ENCODE data around the gene UGT1A6. TPM values are rescaled to one million over a fixed set of nuclear protein-coding genes. Genes with fewer than 3 reads are reported as not detected.
A peak's percentile ranks its signal among the peaks of the same experiment; 100 is the strongest.
"Not testable (repeated sequence)": the region's sequence is repeated elsewhere in the genome, so short reads cannot be mapped to it uniquely, and the experiment has no call there.

UGT1A6 gene
- total RNA-seq, 1 experiment from 2014 or later, result 2.2 TPM

- H3K27me3 ChIP-seq (ENCODE audit: low read length), result no peaks in the 10 kb centered on the region
- POLR2A ChIA-PET (ENCODE audit: unreplicated experiment), result no interaction called here
- no peak overlapping the region for H3K9ac ChIP-seq (ENCODE audit: low read length)
- H3K4me2 ChIP-seq (ENCODE audit: low read length), result no peak overlapping the region
- no peaks in the 10 kb centered on the region for H3K36me3 ChIP-seq (ENCODE audit: low read depth, low read length)
- no peaks in the 10 kb centered on the region for H3K9me2 ChIP-seq (replicated peaks; ENCODE audit: low read length)
- no peaks in the 10 kb centered on the region for H3K79me2 ChIP-seq (ENCODE audit: low read length)
- ATAC-seq, result no peak
- no peaks in the 10 kb centered on the region for H3F3A ChIP-seq (ENCODE audit: low read length, unreplicated experiment)
- DNase-seq, result no peak
- no TSS peak for BruUV-seq (replicated peaks)
- no peak overlapping the region for H2AFZ ChIP-seq (ENCODE audit: low read length)
- no peak overlapping the region for H3K4me3 ChIP-seq (ENCODE audit: low read length)
- H3K9me3 ChIP-seq (ENCODE audit: low read length), result no peaks in the 10 kb centered on the region
- peaks cover 10% of the 10 kb centered on the region for H3K4me1 ChIP-seq (ENCODE audit: insufficient read depth, low read length)
- intact Hi-C loops (cut with micrococcal nuclease), result no loop called here
- no peaks in the 10 kb centered on the region for H4K20me1 ChIP-seq (ENCODE audit: low read length)
- CTCF ChIA-PET, result no interaction called here
- no peak overlapping the region for H3K27ac ChIP-seq (ENCODE audit: low read length)
- no peak for TF ChIP-seq EZH2 (IDR thresholded peaks at IDR 0.05; ENCODE audit: low read length, unreplicated experiment)
- no peak for TF ChIP-seq CTCF (conservative IDR thresholded peaks at IDR 0.05; ENCODE audit: low read depth, low read length)
- TF ChIP-seq EZH2phosphoT487 (IDR thresholded peaks at IDR 0.05; ENCODE audit: borderline replicate concordance, low read length), result no peak
Measured at GRCh38 chr2:233698740-233699139, 6.0 kb downstream of the UGT1A6 start.

- H3K79me2 ChIP-seq (ENCODE audit: low read length), result no peaks in the 10 kb centered on the region
- peaks cover 10% of the 10 kb centered on the region for H3K4me1 ChIP-seq (ENCODE audit: insufficient read depth, low read length)
- H3F3A ChIP-seq (ENCODE audit: low read length, unreplicated experiment), result no peaks in the 10 kb centered on the region
- ChIA-PET CTCF (no interaction called here), POLR2A (ENCODE audit: unreplicated experiment) (no interaction called here)
- intact Hi-C loops (cut with micrococcal nuclease), result no loop called here
- H3K27ac ChIP-seq (ENCODE audit: low read length), result peak overlapping the region; percentile 91
- BruUV-seq (replicated peaks), result TSS peak; percentile 46
- ATAC-seq (no peak), DNase-seq (no peak)
- no peaks in the 10 kb centered on the region for H3K36me3 ChIP-seq (ENCODE audit: low read depth, low read length)
- TF ChIP-seq CTCF (conservative IDR thresholded peaks at IDR 0.05; ENCODE audit: low read depth, low read length) (no peak), EZH2phosphoT487 (IDR thresholded peaks at IDR 0.05; ENCODE audit: borderline replicate concordance, low read length) (no peak), EZH2 (IDR thresholded peaks at IDR 0.05; ENCODE audit: low read length, unreplicated experiment) (no peak)
- H4K20me1 ChIP-seq (ENCODE audit: low read length), result no peaks in the 10 kb centered on the region
- no peaks in the 10 kb centered on the region for H3K27me3 ChIP-seq (ENCODE audit: low read length)
- H2AFZ ChIP-seq (ENCODE audit: low read length), result peak overlapping the region; percentile 64
- H3K9me2 ChIP-seq (replicated peaks; ENCODE audit: low read length), result no peaks in the 10 kb centered on the region
- no peaks in the 10 kb centered on the region for H3K9me3 ChIP-seq (ENCODE audit: low read length)
- peak overlapping the region; percentile 55 for H3K9ac ChIP-seq (ENCODE audit: low read length)
- H3K4me3 ChIP-seq (ENCODE audit: low read length), result no peak overlapping the region
- no peak overlapping the region for H3K4me2 ChIP-seq (ENCODE audit: low read length)
Measured at GRCh38 chr2:233699424-233700027, 6.8 kb downstream of the UGT1A6 start.

- H3K9me3 ChIP-seq (ENCODE audit: low read length), result no peaks in the 10 kb centered on the region
- H3K36me3 ChIP-seq (ENCODE audit: low read depth, low read length), result no peaks in the 10 kb centered on the region
- DNase-seq (peak; percentile 81), ATAC-seq (peak; percentile 75)
- H3K27ac ChIP-seq (ENCODE audit: low read length), result peak overlapping the region; percentile 91
- POLR2A ChIA-PET (ENCODE audit: unreplicated experiment), result no interaction called here
- CTCF ChIA-PET, result no interaction called here
- H3F3A ChIP-seq (ENCODE audit: low read length, unreplicated experiment), result no peaks in the 10 kb centered on the region
- no peaks in the 10 kb centered on the region for H3K9me2 ChIP-seq (replicated peaks; ENCODE audit: low read length)
- H3K4me3 ChIP-seq (ENCODE audit: low read length), result no peak overlapping the region
- H4K20me1 ChIP-seq (ENCODE audit: low read length), result no peaks in the 10 kb centered on the region
- intact Hi-C loops (cut with micrococcal nuclease), result no loop called here
- H2AFZ ChIP-seq (ENCODE audit: low read length), result peak overlapping the region; percentile 64
- H3K4me1 ChIP-seq (ENCODE audit: insufficient read depth, low read length), result peaks cover 10% of the 10 kb centered on the region
- H3K4me2 ChIP-seq (ENCODE audit: low read length), result no peak overlapping the region
- H3K9ac ChIP-seq (ENCODE audit: low read length), result peak overlapping the region; percentile 55
- no peaks in the 10 kb centered on the region for H3K79me2 ChIP-seq (ENCODE audit: low read length)
- TF ChIP-seq CTCF (conservative IDR thresholded peaks at IDR 0.05; ENCODE audit: low read depth, low read length) (no peak), EZH2phosphoT487 (IDR thresholded peaks at IDR 0.05; ENCODE audit: borderline replicate concordance, low read length) (no peak), EZH2 (IDR thresholded peaks at IDR 0.05; ENCODE audit: low read length, unreplicated experiment) (no peak)
- no peaks in the 10 kb centered on the region for H3K27me3 ChIP-seq (ENCODE audit: low read length)
- no TSS peak for BruUV-seq (replicated peaks)
Measured at GRCh38 chr2:233700028-233700635, 7.4 kb downstream of the UGT1A6 start.

GRCh38 chr2:233700842-233701241, 8.2 kb downstream of the UGT1A6 start:
- H3K4me3 ChIP-seq (ENCODE audit: low read length); CTCF ChIA-PET; H2AFZ ChIP-seq (ENCODE audit: low read length); H3F3A ChIP-seq (ENCODE audit: low read length, unreplicated experiment); H3K4me2 ChIP-seq (ENCODE audit: low read length); H3K9ac ChIP-seq (ENCODE audit: low read length); H3K79me2 ChIP-seq (ENCODE audit: low read length); BruUV-seq (replicated peaks); H3K27me3 ChIP-seq (ENCODE audit: low read length); H3K27ac ChIP-seq (ENCODE audit: low read length); intact Hi-C loops (cut with micrococcal nuclease); H3K9me2 ChIP-seq (replicated peaks; ENCODE audit: low read length); H3K9me3 ChIP-seq (ENCODE audit: low read length); H4K20me1 ChIP-seq (ENCODE audit: low read length); POLR2A ChIA-PET (ENCODE audit: unreplicated experiment); ATAC-seq; DNase-seq; H3K36me3 ChIP-seq (ENCODE audit: low read depth, low read length): not testable (repeated sequence)
- H3K4me1 ChIP-seq (ENCODE audit: insufficient read depth, low read length), result peaks cover 12% of the 10 kb centered on the region

All from PC-3 (cell line).